VCaP (cell line): ENCODE data around the gene CYTH3.

Experiments
- H3K27ac ChIP-seq: fragments of 450-650 bp; 2 replicates; pipeline ENCODE4 v1.5.1; 2017
- CTCF ChIP-seq: fragments of 450-650 bp; conservative IDR thresholded peaks from 2 replicates; pipeline ENCODE4 v1.5.1; 2017; ENCODE audit warnings: mild to moderate bottlenecking, moderate library complexity

CYTH3 gene

GRCh38 chr7:6254866-6255265 lies 17.6 kb downstream of the CYTH3 start:
- TF ChIP-seq CTCF = no peak
- no peak overlapping the region for H3K27ac ChIP-seq

GRCh38 chr7:6252748-6253147 lies 19.7 kb downstream of the CYTH3 start:
- no peak overlapping the region for H3K27ac ChIP-seq
- TF ChIP-seq CTCF = no peak

GRCh38 chr7:6252341-6252746 lies 20.1 kb downstream of the CYTH3 start:
- H3K27ac ChIP-seq = no peak overlapping the region
- no peak for TF ChIP-seq CTCF

GRCh38 chr7:6251653-6252052 lies 20.8 kb downstream of the CYTH3 start:
- no peak for TF ChIP-seq CTCF
- H3K27ac ChIP-seq = 0 out of 2 replicates have a peak overlapping the region, but pooled peaks have one; percentile 5

- TF ChIP-seq CTCF = no peak
- H3K27ac ChIP-seq = no peak overlapping the region
Measured at GRCh38 chr7:6250364-6250833, 22.0 kb downstream of the CYTH3 start.

- TF ChIP-seq CTCF = no peak
- H3K27ac ChIP-seq = no peak overlapping the region
Measured at GRCh38 chr7:6249043-6249442, 23.4 kb downstream of the CYTH3 start.

GRCh38 chr7:6248581-6248980 lies 23.8 kb downstream of the CYTH3 start:
- no peak overlapping the region for H3K27ac ChIP-seq
- TF ChIP-seq CTCF = no peak
